Stimulated activated CD4-positive, alpha-beta T cell treated with anti-CD3 and anti-CD28 coated beads, Interleukin-1b, Interleukin-23, amount 100 ng/mL, for 1 hour (primary cell): ENCODE results near the gene GNGT2.

Experiments used
- DNase-seq, 2 donors: peaks; one replicate each; pipeline ENCODE4 v3.0.0-alpha.2; 2020; ENCODE audit warnings: low read depth in 2 of 2

The GNGT2 gene

DNA sequence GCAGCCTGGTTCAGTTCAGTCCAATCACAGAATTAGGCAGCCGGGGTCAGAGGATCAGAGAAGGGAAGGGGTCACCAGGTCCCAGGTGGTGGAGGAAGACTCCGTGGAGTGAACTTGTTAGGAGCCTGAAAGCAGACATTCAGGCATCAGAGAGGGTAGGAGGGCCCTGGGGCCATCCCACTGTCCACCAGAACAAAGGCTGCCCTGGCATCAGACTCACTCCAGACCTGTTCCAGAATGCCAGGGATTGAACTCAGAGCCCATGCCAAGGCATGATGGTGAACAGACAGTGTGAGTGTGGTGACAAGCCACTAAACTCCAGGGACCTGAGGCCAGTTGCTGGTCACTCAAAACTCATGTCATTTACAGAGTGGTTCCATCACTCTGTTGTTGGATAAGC lies 40.2 kb downstream of the GNGT2 start:
- no peak for DNase-seq

DNA sequence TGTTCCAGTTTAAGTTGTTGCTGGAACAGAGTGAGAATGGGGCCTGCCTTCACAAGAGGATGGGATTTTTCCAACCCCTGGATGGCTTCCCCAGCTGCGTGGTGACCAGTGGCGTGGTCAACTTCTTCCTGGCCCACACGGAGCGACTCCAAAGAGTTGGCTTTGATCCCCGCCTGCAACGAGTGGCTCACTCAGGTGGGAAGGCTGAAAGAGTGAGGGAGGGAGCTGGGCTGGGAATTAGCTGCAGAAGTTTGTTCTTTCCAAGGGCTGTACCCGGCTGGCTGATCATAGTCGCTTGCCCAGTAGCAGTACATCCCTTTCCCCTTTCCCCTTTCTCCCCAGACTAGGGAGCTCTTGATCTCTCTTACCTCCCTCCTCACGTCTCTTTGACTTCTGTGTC lies 41.7 kb downstream of the GNGT2 start:
- DNase-seq: no peak

DNA sequence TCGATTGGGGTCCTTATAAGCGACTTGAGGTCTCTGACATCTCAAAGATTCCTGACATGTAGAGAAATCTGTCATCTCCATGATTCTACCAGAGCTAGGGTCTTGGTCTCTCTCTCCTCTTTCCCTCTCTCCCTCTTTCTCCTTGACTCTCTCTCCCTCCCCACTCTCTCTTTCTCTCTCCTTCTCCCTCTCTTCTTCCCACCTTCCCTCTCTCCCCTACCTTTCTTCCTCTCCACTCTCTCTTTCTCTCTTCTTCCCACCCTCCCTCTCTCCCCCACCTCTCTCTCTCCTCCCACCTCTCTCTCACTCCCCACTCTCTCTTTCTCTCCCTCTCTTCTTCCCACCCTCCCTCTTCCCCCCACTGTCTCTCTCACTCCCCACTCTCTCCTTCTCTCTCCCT lies 45.2 kb downstream of the GNGT2 start:
- DNase-seq: no peak

DNA sequence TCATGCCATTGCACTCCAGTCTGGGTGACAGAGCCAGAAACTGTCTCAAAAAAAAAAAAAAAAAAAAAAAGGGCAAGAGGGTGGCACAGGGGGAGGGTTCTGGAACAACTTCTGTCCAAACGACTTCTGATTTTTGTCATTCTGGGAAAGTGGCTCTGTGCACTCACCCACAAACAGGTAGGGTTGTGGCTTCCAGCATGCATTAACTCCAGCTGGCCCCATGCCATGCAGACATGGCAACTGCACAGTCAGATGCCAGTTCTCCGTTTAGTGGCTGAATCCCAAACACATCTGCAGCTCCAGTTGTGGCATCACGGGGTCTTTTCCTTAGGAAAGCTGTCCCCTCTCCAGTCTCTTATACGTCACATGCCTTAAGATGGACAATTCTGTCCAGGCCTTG lies 47.5 kb downstream of the GNGT2 start:
- no peak for DNase-seq

DNA sequence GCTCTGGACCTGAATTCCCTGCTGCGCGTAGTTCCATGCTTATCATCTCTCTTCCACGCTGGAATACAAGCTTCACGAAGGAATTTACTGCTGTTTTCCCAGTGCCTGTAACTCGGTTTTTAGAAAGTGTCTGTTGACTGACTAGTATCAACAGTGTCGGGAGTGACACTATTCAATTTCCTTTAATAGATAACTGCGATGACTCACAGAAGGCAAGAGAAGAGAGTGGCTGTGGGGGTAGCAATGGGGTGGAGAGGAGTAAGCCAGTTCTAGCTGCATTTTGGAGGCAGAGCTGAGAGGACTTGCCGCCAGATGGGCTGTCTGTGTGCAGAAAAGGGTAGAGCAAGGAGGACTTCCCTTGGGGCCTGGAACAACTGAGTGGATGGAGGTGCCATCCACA lies 52.6 kb downstream of the GNGT2 start:
- DNase-seq: no peak

DNA sequence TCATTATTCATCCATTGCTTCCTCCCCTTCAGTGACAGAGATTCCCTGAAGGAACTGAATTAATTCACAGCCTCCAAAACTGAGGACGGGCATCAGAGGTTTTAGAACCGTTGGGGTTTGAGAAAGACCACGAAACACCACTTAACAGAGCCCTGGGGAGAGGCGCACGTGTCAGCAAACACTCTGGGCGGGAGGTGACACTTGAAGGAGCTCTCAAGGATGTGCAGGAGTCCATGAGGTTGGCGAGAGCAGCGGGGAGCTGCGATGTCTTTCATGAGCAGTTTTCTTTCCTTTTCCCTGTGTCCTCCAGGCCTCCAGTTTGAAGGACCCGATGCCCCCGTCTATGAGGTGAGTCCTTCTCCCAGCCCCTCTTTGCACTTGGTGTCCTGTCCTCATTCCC lies 54.1 kb downstream of the GNGT2 start:
- DNase-seq: no peak
